ACHN (cell line): Measurements from ENCODE around the gene RASSF7.
A peak's percentile ranks its signal among the peaks of the same experiment; 100 is the strongest.

Experiments
- DNase-seq: peaks from one replicate; pipeline ENCODE4 v3.0.0-alpha.2; 2015
- in situ Hi-C: cut with HindIII; loops from 2 replicates; pipeline ENCODE4 v1.10.0; 2017; ENCODE audit warnings: low sequenced_read_pairs, low pct_ligation_motif_present, low pct_unique_long_range_greater_than_20kb

Gene RASSF7

DNA sequence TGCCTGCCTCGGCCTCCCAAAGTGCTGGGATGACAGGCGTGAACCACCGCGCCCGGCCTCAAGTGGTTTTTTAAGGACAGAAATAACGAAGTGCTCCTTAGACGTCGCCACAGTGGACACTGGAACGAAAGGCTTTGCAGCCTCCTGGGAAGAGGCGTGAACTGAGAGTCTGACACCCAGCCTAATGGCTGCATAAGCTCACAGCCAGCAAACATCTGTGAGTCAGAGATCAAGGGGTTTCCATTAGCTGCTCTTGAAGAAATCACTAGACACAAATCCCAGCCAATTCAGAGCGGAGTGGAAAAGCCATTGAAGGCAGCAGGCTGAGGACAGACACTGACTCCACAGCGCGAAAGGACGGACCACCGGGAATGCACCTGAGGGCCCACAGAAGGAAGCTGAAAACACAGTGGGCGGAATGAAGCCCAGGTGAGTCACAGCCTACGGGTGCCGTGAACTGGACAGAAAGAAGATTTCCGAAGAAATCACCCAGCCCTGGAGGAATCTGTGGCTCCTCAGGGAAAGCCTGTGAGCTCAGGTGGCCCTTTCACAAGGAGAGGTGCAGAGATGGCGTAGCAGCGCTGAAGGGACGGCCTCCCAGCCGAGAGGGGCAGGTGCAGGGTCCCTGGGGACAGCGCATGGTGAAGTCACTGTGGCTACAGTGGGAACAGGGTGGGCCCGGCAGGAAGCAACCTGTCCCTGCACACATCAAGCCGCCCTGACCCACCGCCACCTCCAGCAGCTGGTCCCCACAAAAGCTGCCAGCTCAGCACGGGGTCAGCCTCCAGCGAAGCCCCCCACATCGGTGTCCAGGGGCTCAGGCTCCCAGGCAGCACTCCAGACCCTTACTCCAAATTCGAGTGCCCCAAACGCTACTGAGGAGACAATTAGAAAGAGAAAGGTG, 11.8 kb upstream of the RASSF7 start:
- DNase-seq = no peak
- in situ Hi-C loops = no loop called here

DNA sequence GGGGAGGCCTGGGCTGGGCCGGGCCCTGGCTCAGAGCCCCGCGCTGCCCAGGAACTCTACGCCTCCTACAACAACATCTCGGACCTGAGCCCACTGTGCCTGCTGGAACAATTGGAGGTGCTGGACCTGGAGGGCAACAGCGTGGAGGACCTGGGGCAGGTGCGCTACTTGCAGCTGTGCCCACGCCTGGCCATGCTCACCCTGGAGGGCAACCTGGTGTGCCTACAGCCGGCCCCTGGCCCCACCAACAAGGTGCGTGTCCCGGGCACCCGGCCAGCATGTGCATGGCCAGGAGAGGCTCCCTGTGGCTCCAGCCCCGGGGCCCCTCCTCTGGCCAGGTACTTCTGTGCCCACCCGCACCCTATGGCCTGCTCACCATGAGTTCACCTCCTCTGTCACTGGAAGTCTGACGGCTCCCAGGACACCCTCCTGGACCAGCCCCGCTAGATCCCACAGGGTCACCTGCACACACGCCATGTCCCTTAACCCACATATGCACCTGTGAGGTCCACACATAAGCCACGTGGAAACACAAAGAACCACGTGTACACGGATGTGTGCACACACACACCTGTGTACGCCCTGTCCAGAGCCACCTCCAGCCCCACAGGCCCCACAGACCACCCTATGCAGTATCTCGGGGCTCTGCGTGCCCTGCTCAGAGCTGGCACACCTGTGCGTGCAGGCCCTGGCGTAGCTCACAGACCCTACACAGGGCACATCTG, 10.6 kb upstream of the RASSF7 start:
- DNase-seq = no peak
- in situ Hi-C loops = no loop called here

DNA sequence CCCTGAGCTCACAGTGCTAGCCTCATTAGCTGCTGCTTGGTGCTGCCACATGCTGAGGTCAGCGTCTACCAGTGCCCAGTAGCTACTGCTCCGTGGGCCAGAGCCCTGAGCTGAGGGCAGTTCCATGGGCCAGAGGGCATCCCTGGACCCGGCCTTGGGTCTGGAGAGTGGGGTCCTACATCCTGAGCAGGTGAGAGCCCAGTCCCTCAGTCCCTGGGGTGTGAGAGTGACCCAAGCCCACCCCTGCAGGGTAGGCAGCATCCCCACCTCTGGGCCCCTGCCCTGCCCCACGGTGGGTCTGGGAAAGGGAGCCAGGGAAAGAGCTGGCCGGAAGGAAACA, 10.1 kb upstream of the RASSF7 start:
- in situ Hi-C loops = no loop called here
- no peak for DNase-seq

DNA sequence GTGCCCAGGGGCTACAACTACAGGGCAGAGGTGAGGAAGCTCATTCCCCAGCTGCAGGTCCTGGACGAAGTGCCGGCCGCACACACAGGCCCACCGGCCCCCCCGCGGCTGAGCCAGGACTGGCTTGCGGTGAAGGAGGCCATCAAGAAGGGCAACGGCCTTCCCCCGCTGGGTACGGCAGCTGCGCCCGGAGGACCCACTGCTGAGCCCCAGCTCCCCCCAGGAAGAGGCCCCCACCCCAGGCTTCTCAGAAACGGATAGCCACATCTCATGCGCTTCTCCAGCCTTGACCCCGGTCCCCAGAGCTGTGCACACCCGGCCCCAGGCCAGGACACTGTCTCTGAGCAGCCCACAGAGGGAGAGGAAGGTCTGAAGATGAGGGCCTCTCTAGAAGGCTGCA, 9.6 kb upstream of the RASSF7 start:
- in situ Hi-C loops = no loop called here
- no peak for DNase-seq

DNA sequence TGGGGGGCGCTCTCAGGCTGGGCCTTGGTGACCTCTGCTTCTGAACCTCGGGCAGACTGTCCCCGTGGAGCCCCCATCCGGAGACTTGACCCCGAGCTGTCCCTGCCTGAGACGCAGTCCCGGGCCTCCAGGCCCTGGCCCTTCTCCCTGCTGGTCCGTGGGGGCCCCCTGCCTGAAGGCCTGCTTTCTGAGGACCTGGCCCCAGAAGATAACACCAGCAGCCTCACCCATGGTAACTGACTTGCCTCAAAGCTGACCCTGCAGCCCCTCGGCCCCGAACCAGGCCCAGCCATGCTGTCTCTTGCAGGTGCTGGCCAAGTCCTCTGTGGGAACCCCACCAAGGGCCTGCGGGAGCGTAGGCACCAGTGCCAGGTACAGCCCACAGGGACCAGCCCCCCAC, 9.2 kb upstream of the RASSF7 start:
- in situ Hi-C loops = no loop called here
- no peak for DNase-seq

DNA sequence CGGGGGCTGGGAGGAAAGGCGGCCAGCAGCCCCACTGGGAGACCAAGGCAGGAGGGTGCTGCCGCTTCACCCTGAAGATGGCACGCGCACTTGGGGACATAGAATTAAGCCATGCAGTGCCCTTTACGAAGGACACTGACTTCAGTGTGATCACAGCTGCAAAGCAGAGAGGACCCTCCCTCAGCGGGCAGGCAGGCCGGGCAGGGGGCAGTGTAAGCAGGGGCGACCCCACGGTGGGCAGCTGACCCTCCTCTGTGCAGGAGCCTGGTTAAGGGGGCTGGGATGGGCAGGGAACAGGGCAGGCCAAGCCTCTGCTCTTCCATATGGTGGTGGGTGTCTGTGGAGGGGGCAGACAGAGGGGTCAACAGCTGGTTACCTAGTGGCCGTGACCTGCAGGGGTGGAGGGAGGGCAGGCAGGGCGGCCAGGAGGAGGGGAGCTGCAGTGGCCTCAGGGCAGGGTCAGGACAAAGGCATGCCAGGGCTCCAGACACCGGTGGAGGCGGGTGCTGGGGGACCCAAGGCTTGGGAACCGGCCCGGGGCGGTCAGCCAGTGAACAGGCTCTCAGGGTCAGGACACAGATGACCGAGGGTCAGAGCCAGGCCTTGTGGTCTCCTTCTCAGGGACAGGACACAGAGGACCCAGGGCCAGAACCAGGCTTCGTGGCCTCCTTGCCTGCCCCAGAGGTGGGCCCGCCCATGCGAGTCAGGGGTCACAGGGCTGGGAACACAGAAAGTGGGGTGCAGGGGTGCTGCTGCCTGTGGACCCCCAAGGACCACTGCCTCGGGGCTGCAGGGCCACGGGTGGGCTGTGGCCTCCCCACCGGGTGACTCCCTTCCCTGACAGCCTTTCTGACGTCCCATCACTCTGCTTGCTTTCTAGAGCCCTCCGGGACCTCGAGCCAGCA, 7.4 kb upstream of the RASSF7 start:
- in situ Hi-C loops = no loop called here

DNA sequence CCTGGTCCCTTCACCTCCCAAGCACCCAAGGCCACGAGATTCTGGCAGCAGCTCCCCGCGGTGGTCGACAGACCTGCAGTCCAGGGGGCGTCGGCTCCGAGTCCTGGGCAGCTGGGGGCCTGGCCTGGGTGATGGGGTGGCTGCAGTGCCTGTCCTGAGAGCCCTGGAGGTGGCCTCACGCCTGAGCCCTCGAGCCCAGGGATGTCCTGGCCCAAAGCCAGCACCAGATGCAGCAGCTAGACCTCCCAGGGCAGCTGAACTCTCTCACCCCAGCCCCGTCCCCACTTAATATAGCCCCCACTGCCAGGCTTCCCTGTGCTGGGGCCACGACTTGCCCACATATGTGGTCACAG, 6.8 kb upstream of the RASSF7 start:
- DNase-seq = no peak
- in situ Hi-C loops = no loop called here

More for the DNA sequence above, 7.4 kb upstream of the RASSF7 start:
- DNase-seq = no peak

DNA sequence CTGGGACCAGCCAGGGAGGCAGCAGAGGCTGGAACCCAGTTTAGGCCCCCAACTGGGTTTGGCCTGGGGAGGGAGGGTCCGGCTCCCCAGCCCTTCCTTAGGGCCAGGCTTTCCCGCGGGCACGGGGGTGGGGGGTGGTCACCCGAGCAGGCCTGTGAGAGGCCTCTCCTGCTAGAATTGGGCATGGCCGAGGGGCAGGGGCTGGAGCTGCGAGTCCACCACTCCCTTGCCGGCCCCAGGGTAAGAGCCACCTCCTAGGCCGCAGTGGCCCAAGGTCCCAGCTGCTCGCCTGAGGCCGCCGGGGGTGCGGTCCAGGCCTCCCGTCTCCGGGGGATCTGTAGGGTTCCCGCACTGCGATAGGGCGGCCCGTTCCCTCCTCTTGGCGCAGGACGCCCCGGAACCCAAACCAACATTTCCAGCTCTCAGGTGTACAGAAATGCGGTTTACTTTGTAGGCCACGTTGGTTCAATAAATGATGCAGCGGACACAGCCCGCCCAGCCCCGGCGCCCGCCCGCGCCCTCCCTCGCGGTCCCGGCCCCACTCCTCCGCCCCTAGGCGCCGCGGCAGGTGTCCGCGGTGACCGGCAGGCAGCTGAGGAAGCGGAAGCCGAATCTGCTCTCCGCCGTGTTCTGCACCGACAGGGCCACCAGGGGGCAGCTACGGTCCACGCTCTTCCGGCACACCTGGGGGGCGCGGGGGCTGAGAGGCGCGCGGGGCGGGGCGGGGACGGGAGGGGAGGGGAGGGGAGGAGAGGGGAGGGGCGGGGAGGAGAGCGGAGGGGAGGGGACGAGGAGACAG, 6.1 kb upstream of the RASSF7 start:
- DNase-seq = peak; percentile 72
- in situ Hi-C loops = no loop called here

DNA sequence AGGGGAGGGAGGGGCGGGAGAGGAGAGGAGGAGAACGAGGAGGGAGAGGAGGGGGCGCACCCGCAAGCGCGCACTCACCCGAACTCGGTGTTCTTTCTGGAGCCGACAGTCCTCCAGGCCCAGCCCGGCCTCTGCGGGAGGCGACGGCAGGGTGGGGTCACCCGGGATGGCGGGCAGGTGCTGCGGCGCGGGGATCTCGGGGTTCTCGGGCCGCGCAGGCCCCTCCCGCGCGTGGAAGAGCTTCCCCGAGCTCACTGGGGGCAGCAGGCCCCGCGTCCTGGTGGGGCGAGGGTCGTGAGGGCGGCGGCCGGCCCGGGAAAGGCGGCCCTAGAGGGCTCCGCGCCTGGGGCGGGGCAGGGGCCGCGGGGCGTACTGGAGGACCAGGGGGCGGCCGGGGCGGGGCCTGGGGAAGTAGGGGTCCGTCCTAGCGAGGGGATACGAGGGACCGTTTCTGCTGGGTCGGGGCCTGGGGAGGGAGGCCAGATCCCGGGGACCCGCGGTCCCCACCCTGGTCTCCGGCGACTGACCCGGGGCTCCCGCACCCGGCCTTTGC, 5.5 kb upstream of the RASSF7 start:
- in situ Hi-C loops = no loop called here
- no peak for DNase-seq

DNA sequence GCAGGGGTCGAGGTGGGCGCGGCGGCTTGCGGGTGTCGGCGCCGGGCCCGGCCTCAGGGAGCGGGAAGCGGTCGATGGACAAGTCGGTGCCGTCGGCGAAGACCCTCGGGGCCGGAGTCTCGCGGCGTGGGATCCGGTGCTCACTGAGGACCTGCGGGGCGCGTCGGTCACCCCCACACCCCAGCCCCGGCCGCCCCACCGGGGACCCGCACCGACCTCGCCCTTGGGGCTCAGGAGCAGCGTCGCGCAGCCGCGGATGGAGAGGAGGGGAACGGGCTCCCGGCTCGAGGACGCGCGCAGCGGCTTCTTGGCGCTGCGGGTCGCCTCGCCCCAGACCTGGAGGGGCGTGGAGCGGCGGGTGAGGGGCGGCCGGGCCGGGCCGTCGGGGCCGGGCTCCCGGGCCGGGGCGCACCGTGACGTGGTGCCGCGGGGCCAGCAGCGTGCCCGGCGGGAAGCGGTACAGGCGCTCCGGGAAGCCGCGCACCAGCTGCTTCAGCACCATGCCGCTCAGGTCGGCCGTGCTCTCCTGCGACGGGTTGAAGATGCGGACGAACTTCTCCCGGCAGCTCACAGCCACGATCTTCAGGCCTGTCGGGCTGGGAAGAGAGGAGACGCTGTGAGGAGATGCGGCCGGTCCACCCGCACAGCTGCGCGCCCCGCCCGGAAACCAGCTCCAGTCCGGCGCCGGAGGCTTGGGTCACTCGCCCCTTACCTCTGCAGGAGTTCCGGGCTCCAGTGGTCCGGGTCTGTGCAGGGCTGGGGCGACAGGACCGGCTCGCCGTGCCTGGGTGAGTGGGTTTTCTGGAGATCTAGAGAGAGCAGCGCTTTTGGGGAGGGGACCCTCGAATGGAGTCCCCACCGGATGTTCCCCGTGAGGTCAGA, 4.7 kb upstream of the RASSF7 start:
- no peak for DNase-seq
- in situ Hi-C loops = no loop called here

DNA sequence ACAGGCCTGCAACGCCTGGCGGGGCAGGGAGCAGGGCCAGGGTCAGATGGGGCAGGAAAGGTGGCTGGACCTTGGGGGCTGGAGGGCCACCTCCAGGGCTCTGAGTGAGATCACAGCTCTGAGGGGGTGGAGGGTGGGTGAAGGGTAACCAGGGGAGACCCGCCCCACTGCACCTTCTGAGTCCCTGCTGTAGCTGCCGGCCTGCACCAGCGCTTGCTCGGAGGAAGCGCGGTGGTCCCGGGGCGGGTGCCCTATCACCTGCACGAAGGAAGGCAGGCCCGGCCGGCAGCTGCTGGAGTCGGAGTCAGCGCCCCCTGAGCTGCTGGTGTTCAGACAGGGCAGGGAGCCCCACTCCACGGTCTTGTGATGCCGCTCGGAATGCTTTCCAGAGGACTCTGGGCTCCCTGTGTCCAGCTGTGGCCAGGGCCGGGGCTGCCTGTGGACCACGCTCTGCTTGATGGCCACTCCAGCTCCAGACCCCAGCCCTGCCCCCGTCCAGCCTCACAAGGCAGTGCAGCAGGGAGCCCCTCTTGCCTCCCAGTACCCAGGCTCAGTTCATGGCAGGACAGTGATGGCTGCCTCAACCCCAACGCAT, 4.0 kb upstream of the RASSF7 start:
- DNase-seq = no peak
- in situ Hi-C loops = no loop called here

DNA sequence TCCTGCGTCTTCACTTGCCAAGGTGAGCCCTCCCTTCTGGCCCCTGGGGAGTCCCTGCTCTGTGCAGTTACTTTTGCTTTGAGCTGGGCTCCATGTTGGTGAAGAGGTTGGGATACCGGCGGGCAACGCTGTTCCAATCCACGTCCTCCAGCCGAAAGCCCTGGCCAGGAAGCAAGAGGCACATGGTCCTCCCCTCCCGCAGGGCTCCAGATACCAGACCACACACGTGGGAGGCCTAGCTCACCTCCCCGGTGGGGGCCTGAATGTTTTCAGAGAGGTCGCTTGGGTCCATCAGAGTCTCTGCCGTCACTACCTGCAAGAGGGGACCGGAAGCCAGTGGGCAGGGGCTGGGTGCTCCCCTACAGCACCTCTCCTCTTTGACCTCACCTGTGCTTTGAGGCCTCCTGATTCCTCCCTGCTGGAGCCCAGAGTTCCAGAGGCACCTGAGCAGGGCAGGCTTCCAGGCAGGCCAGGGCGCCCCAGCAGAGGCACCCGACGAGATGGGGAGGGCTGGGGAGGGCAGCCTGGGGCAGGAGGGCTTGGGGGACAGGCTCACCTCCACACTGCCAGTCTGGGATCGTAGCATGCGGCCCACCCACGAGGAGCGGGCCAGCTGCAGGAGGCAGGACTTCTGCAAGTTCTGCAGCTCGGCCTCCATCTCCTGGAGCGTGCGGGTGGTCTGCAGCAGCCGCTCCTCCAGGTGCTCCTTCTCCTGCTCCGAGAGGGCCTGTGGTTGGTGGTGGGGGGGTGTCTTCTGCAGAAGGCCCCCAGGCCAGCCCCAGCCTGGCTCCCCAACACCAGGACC, 3.2 kb upstream of the RASSF7 start:
- no peak for DNase-seq
- in situ Hi-C loops = no loop called here

DNA sequence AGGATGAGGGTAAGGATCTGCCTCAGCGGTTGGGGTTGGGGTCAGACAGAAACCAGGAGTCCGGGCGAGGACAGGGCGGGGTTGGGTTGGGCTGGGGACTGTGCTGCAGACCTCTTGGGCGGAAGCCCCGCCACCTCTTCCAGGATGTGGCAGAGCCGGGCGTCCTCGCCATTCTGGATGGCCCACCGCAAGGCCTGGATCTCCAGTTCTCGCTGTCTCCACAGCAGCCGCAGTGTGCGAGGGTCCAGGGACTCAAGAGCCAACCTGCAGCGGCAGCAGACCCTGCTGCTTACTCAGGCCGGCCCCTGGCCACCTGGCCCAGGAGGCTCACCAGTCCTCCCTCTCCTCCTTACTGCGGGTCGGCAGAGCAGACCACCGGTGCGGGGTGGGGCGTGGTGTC, 2.3 kb upstream of the RASSF7 start:
- in situ Hi-C loops = no loop called here
- DNase-seq = no peak

DNA sequence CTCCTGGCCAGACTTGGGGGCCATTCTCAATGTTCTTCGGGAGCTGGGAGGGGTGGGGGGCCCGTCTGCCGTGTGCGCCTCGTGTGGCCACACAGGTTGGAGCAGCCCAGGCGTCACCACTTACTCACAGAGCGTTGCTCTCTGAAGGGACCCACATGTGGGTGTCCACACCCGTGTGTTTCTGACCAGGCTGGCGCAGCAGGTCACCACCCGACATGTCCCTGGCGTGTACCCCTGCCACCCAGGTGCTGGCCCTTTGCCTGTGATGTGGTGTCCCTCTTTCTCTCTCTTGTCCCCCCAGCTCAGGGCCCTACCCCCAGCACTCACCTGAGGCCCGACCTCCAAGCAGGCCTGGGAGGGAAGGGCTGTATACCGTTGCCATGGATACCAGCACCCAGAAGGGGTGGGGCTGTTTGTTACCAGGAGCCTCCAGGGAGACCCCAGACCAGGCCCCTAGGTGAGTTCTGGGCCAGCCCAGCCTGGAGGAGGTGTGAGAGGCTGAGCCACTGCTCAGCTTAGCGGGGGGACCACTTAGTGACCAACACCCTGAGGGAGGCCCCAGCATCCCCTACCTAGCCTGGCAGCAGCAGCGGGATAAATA, 1.6 kb upstream of the RASSF7 start:
- in situ Hi-C loops = no loop called here

DNA sequence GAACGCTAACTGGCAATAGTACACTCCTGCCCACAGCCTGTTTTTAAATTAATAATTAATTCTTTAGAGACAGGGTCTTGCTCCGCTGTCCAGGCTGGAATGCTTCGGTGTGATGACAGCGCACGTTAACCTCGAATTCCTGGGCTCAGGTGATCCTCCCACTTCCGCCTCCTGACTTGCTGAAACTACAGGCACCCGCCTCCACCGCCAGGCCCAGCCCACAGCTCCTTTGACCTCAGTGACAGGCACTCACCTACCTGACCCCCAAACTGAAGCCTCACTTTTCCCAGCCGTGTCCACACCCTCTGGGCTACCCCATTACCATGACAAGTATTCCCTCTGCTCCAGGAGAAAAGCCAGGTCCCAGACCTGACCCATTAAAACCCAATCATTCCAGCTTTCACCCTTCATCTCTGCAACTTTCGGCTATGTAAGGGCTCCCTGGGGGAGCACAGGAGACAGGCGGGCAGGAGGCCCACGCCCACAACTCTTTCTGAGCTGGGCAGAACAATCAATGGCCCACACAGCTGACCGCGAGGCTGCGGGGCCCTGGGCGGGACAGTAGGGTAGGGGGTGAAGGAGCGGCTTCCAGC, 962 bp upstream of the RASSF7 start:
- no peak for DNase-seq
- in situ Hi-C loops = no loop called here

More for the DNA sequence above, 1.6 kb upstream of the RASSF7 start:
- DNase-seq = no peak
